Measurements from ENCODE around the gene GLRX3.

DNA sequence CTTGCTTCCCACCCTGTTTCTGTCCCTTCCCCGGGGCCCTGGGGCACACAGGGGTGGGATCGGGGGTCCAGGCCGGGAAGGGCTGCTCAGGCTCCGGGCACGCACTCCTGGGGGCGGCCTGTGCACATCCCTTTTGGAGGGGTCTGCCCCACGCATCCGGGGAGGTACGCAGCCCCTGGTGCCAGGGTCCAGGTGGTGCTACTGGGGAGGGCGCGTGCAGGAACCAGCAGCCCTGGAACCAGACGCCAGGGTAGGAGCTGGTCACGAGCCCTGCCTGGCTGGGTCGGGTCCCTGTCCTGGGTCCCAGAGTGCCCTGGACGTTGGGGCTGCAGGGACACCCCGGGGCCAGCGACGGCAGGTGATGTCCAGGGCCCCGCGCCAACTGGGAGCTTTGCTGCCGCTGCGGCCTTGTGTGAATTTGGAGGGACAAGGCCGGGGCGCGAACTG is 53.4 kb downstream of the GLRX3 start:
- TF ChIP-seq POLR2A (IDR thresholded peaks at IDR 0.05) = no peak
- no peak for TF ChIP-seq CTCF (IDR thresholded peaks at IDR 0.05)
